Choroid plexus epithelial cell (primary cell): ENCODE data around the gene SYPL1.

Experiments used
- DNase-seq: peaks from one replicate; pipeline ENCODE4 v3.0.0-alpha.2; 2010; ENCODE audit warnings: low read depth
- H3K4me3 ChIP-seq: 2 replicates; pipeline ENCODE4 v1.5.1; 2011; ENCODE audit warnings: low read depth, mild to moderate bottlenecking, control low read depth, low read length, moderate library complexity
- TF ChIP-seq, protein P1 (sequence below): conservative IDR thresholded peaks from 2 replicates; pipeline ENCODE4 v1.5.1; 2011; ENCODE audit warnings: low read depth, mild to moderate bottlenecking, control low read depth, inconsistent platforms, low read length, moderate library complexity

SYPL1 gene

DNA sequence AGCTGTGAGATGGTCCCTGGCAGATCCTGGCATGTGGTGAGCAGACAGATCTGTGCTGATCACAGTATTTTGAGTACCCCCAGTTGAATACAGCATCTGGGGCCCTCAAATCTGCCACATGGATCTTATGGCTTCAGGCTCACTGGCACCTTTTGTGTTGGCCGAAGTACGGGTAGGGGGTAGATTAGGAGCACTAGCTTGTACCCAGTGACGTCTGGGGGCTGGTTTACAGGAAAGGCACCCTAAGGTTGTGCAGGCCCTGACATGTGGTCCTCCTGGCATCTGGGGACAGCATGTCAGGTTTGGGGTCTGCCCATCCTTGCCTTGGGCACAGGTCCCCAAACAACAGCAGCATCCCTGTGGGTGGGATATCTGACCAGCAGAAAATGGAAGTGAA, 53.2 kb downstream of the SYPL1 start:
- DNase-seq = no peak

DNA sequence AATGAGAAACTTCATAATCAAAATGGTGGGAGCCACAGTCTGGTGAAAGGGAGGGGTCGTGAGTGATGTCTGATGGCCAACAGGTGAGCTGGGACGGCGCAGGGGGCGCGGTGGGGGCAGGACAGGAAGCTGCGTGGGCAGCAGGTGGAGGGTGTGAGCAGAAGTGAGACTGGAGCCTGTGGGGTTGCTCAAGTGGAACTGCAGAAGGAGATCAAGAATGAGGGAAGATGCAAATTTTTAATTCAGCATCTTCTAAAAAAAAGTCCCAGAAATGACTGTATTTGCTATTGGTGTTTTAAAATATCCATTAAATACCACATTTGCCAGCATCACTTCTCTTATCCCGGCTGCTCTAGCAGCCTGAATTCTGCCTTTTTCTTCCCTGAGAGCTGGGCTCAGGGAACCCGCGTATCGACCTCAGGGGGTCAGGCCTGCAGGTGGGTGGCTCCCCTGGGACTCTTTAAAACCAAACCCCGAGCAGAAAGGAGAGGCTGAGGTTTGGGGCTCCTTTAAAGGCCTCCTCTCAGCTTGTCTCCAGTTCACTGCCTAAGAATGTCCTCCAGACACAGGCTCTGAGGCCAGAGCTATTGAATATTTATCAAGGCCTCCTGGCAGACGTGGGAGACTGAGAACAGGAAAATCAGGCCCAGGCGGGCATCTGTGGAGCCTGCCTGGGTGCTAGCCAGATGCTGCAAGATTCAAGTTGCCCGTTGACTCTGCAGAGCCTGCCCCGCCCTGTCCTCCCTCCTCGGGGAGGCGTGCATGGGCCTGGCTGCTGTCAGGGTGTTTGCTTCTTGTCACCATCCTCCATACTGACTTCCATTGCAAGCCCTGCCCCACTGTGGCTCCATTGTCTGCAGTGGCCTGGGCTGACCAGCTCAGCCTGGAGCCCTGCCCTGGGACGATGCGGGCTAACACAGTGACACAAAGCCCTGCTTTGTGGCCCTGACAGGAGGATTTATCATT, 53.9 kb downstream of the SYPL1 start:
- no peak overlapping the region for H3K4me3 ChIP-seq
- DNase-seq = no peak
- TF ChIP-seq, protein P1, sequence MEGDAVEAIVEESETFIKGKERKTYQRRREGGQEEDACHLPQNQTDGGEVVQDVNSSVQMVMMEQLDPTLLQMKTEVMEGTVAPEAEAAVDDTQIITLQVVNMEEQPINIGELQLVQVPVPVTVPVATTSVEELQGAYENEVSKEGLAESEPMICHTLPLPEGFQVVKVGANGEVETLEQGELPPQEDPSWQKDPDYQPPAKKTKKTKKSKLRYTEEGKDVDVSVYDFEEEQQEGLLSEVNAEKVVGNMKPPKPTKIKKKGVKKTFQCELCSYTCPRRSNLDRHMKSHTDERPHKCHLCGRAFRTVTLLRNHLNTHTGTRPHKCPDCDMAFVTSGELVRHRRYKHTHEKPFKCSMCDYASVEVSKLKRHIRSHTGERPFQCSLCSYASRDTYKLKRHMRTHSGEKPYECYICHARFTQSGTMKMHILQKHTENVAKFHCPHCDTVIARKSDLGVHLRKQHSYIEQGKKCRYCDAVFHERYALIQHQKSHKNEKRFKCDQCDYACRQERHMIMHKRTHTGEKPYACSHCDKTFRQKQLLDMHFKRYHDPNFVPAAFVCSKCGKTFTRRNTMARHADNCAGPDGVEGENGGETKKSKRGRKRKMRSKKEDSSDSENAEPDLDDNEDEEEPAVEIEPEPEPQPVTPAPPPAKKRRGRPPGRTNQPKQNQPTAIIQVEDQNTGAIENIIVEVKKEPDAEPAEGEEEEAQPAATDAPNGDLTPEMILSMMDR = no peak

More for the DNA sequence above, 53.2 kb downstream of the SYPL1 start:
- TF ChIP-seq, protein P1 = no peak
- no peak overlapping the region for H3K4me3 ChIP-seq

DNA sequence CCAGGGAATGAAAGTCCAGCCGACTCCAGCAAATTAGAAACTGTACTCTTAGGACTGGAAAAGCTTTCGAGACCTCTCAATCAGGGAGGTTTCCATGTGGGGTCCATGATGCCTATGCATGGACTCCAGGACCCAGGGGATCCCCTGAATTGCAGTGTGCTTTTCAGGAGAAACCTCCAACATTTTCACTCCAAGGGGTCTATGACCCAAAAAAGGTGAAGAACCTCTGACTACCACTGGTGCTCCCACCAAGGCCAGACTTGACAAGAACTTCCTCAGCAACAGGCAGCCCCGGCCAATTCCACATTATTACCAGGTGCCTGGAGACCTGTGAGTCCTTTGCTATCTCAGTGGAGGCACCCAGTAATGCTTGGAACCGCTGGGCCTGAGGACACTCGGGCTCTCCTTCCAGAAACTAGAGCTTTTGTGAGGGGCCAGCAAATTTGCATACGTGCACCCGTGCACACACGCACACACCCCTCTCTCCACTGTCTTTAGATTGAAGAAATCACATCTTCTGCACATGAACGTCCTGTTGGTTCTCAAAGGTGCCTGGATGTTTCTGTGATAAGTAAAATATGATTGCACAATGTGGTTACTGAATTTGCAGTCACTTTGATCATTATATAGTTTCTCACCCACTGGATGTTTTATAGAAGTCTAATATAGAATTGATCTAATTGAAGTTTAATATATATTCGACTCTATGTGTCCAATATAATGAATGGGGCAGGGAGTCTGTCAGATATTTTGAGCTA, 54.7 kb downstream of the SYPL1 start:
- H3K4me3 ChIP-seq = no peak overlapping the region
- TF ChIP-seq, protein P1 = no peak
- DNase-seq = no peak

DNA sequence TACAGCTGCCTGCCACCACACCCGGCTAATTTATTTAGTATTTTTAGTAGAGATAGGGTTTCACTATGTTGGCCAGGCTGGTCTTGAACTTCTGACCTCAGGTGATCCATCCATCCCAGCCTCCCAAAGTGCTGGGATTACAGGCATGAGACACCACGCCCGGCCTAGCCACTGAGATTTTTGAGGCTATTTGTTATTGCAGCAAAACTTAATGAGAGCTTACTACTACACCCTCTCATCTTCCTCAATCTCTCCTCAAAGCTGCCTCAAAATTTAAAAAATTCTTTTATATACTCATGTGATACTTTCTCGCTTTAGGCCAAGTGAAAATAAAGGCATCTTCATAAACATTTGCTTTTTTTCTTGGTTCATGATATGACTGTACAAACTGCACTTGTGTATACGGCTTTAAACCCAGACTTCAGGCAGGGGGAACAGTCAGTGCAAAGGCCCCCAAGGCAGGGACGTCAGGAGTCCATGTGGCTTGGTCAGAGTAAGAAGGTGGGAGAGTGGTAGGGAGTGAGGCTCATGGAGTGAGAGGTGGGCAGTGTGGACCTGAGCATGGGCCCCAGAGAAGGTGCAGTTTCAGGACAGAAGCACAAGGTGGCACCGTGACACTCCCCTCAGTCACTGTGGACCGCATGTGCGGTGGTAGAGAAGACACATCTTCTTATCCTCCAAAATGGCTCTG, 55.5 kb downstream of the SYPL1 start:
- TF ChIP-seq, protein P1 = peak; percentile 93
- no peak overlapping the region for H3K4me3 ChIP-seq
- DNase-seq = peak; percentile 86

DNA sequence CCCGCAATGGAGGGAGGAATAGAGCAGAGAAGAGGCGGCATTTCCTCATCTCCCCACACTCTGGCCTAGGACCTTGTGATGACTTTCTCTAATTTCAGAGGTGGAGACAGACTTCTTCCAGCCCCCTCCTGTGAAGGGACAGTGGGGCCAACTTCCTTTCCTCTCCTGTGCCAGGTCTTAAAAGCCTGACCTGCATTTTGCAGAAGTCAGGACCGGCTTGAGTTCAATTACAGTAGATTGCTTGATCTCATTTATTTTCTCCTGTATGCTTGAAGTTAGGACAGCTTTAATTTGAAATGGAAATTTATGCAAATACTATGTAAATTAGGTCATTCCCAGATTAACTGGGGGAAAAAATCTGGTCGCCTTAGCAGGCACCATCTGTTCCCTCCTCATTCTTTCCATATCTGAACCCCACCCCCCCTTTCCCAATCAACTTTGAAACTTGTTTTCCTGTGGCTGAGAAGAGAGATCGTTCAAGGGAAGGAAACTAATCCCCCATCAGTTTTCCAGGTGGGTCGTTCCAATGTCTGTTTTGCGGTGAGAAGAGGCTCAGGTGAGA, 57.1 kb downstream of the SYPL1 start:
- TF ChIP-seq, protein P1 = no peak
- no peak for DNase-seq
- H3K4me3 ChIP-seq = no peak overlapping the region

DNA sequence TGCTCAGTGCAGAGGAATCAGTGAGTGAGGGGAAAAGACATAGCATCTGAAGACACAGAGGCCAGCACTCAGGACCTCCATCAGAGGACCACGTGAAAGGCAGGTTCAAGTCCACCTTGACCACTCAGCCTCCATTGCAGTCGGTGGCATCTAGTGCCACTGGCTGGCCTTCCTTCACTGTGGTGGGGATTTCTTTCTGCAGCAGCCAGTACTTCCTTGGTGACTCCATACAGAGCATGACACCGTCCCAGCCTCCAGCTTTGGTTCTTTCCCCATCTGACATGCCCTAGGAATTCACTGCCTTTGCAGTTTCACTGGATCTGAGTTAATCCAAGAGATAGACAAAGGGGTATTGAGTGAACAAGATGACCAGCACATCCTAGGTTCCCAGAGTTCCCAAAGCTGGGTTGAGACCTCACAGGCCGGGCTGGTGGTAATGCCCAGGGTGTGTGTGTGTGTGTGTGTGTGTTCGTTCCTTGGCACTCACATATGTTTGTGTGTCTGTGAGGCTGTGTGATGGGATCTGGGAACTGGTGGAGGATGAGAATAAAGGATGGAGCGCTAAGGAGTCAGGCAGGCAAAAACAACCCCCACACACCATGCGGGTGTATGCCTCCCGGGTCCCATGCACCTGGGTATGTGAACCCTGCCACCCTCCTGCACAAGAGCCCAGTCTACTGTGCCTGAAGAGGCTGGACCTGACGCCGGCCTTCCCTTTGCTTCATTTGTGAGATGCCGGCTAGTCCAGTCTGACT, 57.8 kb downstream of the SYPL1 start:
- DNase-seq = no peak
- no peak overlapping the region for H3K4me3 ChIP-seq
- TF ChIP-seq, protein P1 = no peak
